CD8-positive, alpha-beta memory T cell (primary cell): ENCODE measurements around the gene FAM120A. TPM values are rescaled to one million over a fixed set of nuclear protein-coding genes. Genes with fewer than 3 reads are reported as not detected.
A peak's percentile ranks its signal among the peaks of the same experiment; 100 is the strongest.

ENCODE experiments used
- CTCF ChIA-PET: fragments of 350-600 bp; sonication (Branson Sonifier 250); formaldehyde crosslinking; loops from one replicate; lab custom pipeline; 2021; ENCODE audit warnings: antibody characterized with exemption; lab: Charles Lee
- POLR2A ChIA-PET: fragments of 350-600 bp; sonication (Branson Sonifier 250); formaldehyde crosslinking; loops from one replicate; lab custom pipeline; 2021; ENCODE audit warnings: antibody characterized with exemption; lab: Charles Lee
- DNase-seq, 5 donors: peaks; one replicate each; pipeline versions ENCODE4 v3.0.0 to v3.0.0-alpha.2; 2020 to 2022; ENCODE audit warnings: mixed read lengths in 1 of 5
- H3K27ac ChIP-seq: one replicate; pipeline ENCODE4 v1.7.0; 2013; ENCODE audit warnings: low read depth, mild to moderate bottlenecking, low read length, moderate library complexity
- H3K27me3 ChIP-seq: 2 replicates; pipeline ENCODE4 v1.7.0; 2013; ENCODE audit warnings: low read length, mild to moderate bottlenecking; ENCODE audit not compliant: insufficient read depth, poor library complexity, severe bottlenecking
- H3K36me3 ChIP-seq: 2 replicates; pipeline ENCODE4 v1.7.0; 2013; ENCODE audit warnings: mild to moderate bottlenecking, low read length, moderate library complexity; ENCODE audit not compliant: insufficient read depth
- H3K4me1 ChIP-seq: 2 replicates; pipeline ENCODE4 v1.7.0; 2013; ENCODE audit warnings: mild to moderate bottlenecking, low read length, moderate library complexity; ENCODE audit not compliant: insufficient read depth
- H3K4me3 ChIP-seq: 2 replicates; pipeline ENCODE4 v1.7.0; 2013; ENCODE audit warnings: mild to moderate bottlenecking, low read length
- H3K9me3 ChIP-seq: 2 replicates; pipeline ENCODE4 v1.7.0; 2013; ENCODE audit warnings: mild to moderate bottlenecking, low read length
- H3K27ac Mint-ChIP-seq, 8 donors: one replicate each; pipeline ENCODE4 v1.8.0; 2020 to 2021; ENCODE audit warnings: mixed read lengths in 8 of 8, mild to moderate bottlenecking in 6 of 8, inconsistent platforms in 3 of 8, moderate library complexity in 3 of 8
- H3K27me3 Mint-ChIP-seq, 2 donors: one replicate each; pipeline ENCODE4 v1.8.0; 2020 to 2021; ENCODE audit warnings: mixed read lengths in 2 of 2, mild to moderate bottlenecking in 1 of 2, moderate library complexity in 1 of 2
- H3K36me3 Mint-ChIP-seq, 3 donors: one replicate each; pipeline ENCODE4 v1.8.0; 2020 to 2021; ENCODE audit warnings: mixed read lengths in 3 of 3, inconsistent platforms in 1 of 3, mild to moderate bottlenecking in 1 of 3
- H3K4me1 Mint-ChIP-seq, 3 donors: one replicate each; pipeline ENCODE4 v1.8.0; 2020 to 2021; ENCODE audit warnings: mixed read lengths in 3 of 3, inconsistent platforms in 1 of 3, mild to moderate bottlenecking in 1 of 3
- H3K4me3 Mint-ChIP-seq, 7 donors: one replicate each; pipeline ENCODE4 v1.8.0; 2020 to 2021; ENCODE audit warnings: mixed read lengths in 7 of 7, mild to moderate bottlenecking in 6 of 7, moderate library complexity in 4 of 7, inconsistent platforms in 2 of 7
- H3K9me3 Mint-ChIP-seq, 5 donors: one replicate each; pipeline ENCODE4 v1.8.0; 2020 to 2022; ENCODE audit warnings: mixed read lengths in 5 of 5, mild to moderate bottlenecking in 3 of 5, moderate library complexity in 2 of 5, inconsistent platforms in 1 of 5
- polyA plus RNA-seq: library from polyadenylated mRNA; unstranded; fragments of 300-500 nt; fragmentation: Illumina TruSeq; gene quantifications from one replicate; pipeline ENCODE4 v1.2.3, GENCODE V29; 2021
- total RNA-seq, 2 experiments: library from RNA; stranded (reverse); gene quantifications; one replicate each; pipeline ENCODE4 v1.2.3, GENCODE V29; 2021

Gene FAM120A
- total and polyA plus RNA-seq, 3 experiments from 2014 or later = 16.0 to 142 (median 140) TPM

- no peaks in the 10 kb centered on the region for H3K9me3 ChIP-seq
- peak overlapping the region; percentile 78 to 94 (median 85) for H3K27ac Mint-ChIP-seq
- H3K36me3 Mint-ChIP-seq = peaks cover 0 to 6% (median 0%) of the 10 kb centered on the region in 3 donors
- H3K4me3 ChIP-seq = peak overlapping the region; percentile 56
- peaks cover 0 to 3% of the 10 kb centered on the region in 2 donors for H3K27me3 Mint-ChIP-seq
- H3K9me3 Mint-ChIP-seq = no peaks in the 10 kb centered on the region
- ChIA-PET CTCF (no interaction called here), POLR2A (interaction anchor here (1.3 kb wide), 1 partner anchor 11 kb away, joined by 9 read pairs; no protein-coding TSS in a partner anchor)
- peaks cover 21% of the 10 kb centered on the region for H3K4me1 ChIP-seq
- peak overlapping the region; percentile 84 to 95 (median 88) for H3K4me3 Mint-ChIP-seq
- H3K27me3 ChIP-seq = no peaks in the 10 kb centered on the region
- H3K27ac ChIP-seq = peak overlapping the region; percentile 31
- DNase-seq = peak in 2 of 5 donors; percentile 24 to 30
- peaks cover 51 to 69% (median 59%) of the 10 kb centered on the region in 3 donors for H3K4me1 Mint-ChIP-seq
- H3K36me3 ChIP-seq = no peaks in the 10 kb centered on the region
These were observed 125.8 kb downstream of the FAM120A start for GRCh38 chr9:93577078-93577974.

- H3K9me3 Mint-ChIP-seq = no peaks in the 10 kb centered on the region
- H3K27me3 Mint-ChIP-seq = peaks cover 0 to 3% of the 10 kb centered on the region in 2 donors
- ChIA-PET CTCF (interaction anchor here (1.0 kb wide), 1 partner anchor 12 kb away, joined by 8 read pairs; no protein-coding TSS in a partner anchor), POLR2A (interaction anchor here (1.3 kb wide), 1 partner anchor 12 kb away, joined by 9 read pairs; no protein-coding TSS in a partner anchor)
- peaks cover 1 to 6% (median 2%) of the 10 kb centered on the region in 3 donors for H3K36me3 Mint-ChIP-seq
- Histone ChIP-seq H3K9me3 (no peaks in the 10 kb centered on the region), H3K4me3 (peak overlapping the region; percentile 56), H3K4me1 (peaks cover 21% of the 10 kb centered on the region), H3K36me3 (no peaks in the 10 kb centered on the region), H3K27me3 (no peaks in the 10 kb centered on the region), H3K27ac (peak overlapping the region; percentile 31)
- peak overlapping the region; percentile 78 to 95 (median 86) for H3K27ac Mint-ChIP-seq
- no peak for DNase-seq
- peaks cover 54 to 77% (median 67%) of the 10 kb centered on the region in 3 donors for H3K4me1 Mint-ChIP-seq
- H3K4me3 Mint-ChIP-seq = peak overlapping the region; percentile 84 to 95 (median 88)
These were observed 126.6 kb downstream of the FAM120A start for GRCh38 chr9:93577975-93578682.

GRCh38 chr9:93578844-93579243 is 127.4 kb downstream of the FAM120A start:
- Histone ChIP-seq H3K9me3 (no peaks in the 10 kb centered on the region), H3K4me1 (peaks cover 21% of the 10 kb centered on the region), H3K4me3 (no peak overlapping the region), H3K27ac (no peak overlapping the region), H3K27me3 (no peaks in the 10 kb centered on the region), H3K36me3 (no peaks in the 10 kb centered on the region)
- peaks cover 2 to 7% (median 4%) of the 10 kb centered on the region in 3 donors for H3K36me3 Mint-ChIP-seq
- POLR2A ChIA-PET = no interaction called here
- H3K27ac Mint-ChIP-seq = peak overlapping the region in 6 of 8 donors; percentile 61 to 94 (median 82)
- H3K4me3 Mint-ChIP-seq = peak overlapping the region; percentile 57 to 95 (median 86)
- no peak for DNase-seq
- peaks cover 0 to 2% (median 0%) of the 10 kb centered on the region in 5 donors for H3K9me3 Mint-ChIP-seq
- peaks cover 55 to 75% (median 70%) of the 10 kb centered on the region in 3 donors for H3K4me1 Mint-ChIP-seq
- peaks cover 0 to 3% of the 10 kb centered on the region in 2 donors for H3K27me3 Mint-ChIP-seq
- CTCF ChIA-PET = interaction anchor here (1.0 kb wide), 1 partner anchor 12 kb away, joined by 8 read pairs; no protein-coding TSS in a partner anchor

GRCh38 chr9:93579711-93580516 is 128.4 kb downstream of the FAM120A start:
- Mint-ChIP-seq H3K27me3 (peaks cover 0 to 3% of the 10 kb centered on the region in 2 donors), H3K4me1 (peaks cover 51 to 78% (median 71%) of the 10 kb centered on the region in 3 donors), H3K36me3 (peaks cover 2 to 12% (median 7%) of the 10 kb centered on the region in 3 donors), H3K27ac (peak overlapping the region in 4 of 8 donors; percentile 4 to 82 (median 74)), H3K9me3 (peaks cover 0 to 4% (median 0%) of the 10 kb centered on the region in 5 donors), H3K4me3 (peak overlapping the region in 4 of 7 donors; percentile 57 to 95 (median 88))
- H3K9me3 ChIP-seq = no peaks in the 10 kb centered on the region
- H3K4me3 ChIP-seq = no peak overlapping the region
- H3K36me3 ChIP-seq = no peaks in the 10 kb centered on the region
- POLR2A ChIA-PET = no interaction called here
- H3K27me3 ChIP-seq = no peaks in the 10 kb centered on the region
- DNase-seq = no peak
- H3K4me1 ChIP-seq = peaks cover 19% of the 10 kb centered on the region
- CTCF ChIA-PET = interaction anchor here (2.6 kb wide), 1 partner anchor 14 kb away, joined by 13 read pairs; no protein-coding TSS in a partner anchor
- no peak overlapping the region for H3K27ac ChIP-seq

GRCh38 chr9:93580654-93581380 is 129.3 kb downstream of the FAM120A start:
- Mint-ChIP-seq H3K4me1 (peaks cover 51 to 78% (median 75%) of the 10 kb centered on the region in 3 donors), H3K4me3 (peak overlapping the region in 1 of 7 donors; percentile 95), H3K9me3 (peaks cover 0 to 4% (median 0%) of the 10 kb centered on the region in 5 donors), H3K36me3 (peaks cover 2 to 14% (median 6%) of the 10 kb centered on the region in 3 donors), H3K27ac (peak overlapping the region in 7 of 8 donors; percentile 4 to 74 (median 51)), H3K27me3 (no peaks in the 10 kb centered on the region)
- Histone ChIP-seq H3K4me3 (no peak overlapping the region), H3K27ac (no peak overlapping the region), H3K9me3 (no peaks in the 10 kb centered on the region), H3K4me1 (peaks cover 11% of the 10 kb centered on the region), H3K27me3 (no peaks in the 10 kb centered on the region), H3K36me3 (no peaks in the 10 kb centered on the region)
- no peak for DNase-seq
- ChIA-PET CTCF (interaction anchor here (2.6 kb wide), 1 partner anchor 14 kb away, joined by 13 read pairs; no protein-coding TSS in a partner anchor), POLR2A (no interaction called here)

- DNase-seq = no peak
- Histone ChIP-seq H3K9me3 (no peaks in the 10 kb centered on the region), H3K4me3 (no peak overlapping the region), H3K27me3 (no peaks in the 10 kb centered on the region), H3K4me1 (peaks cover 11% of the 10 kb centered on the region), H3K27ac (no peak overlapping the region), H3K36me3 (no peaks in the 10 kb centered on the region)
- H3K4me1 Mint-ChIP-seq = peaks cover 59 to 85% (median 82%) of the 10 kb centered on the region in 3 donors
- H3K27ac Mint-ChIP-seq = peak overlapping the region in 3 of 8 donors; percentile 6 to 31 (median 8)
- H3K4me3 Mint-ChIP-seq = peak overlapping the region in 1 of 7 donors; percentile 58
- peaks cover 2 to 14% (median 3%) of the 10 kb centered on the region in 3 donors for H3K36me3 Mint-ChIP-seq
- ChIA-PET CTCF (interaction anchor here (2.6 kb wide), 1 partner anchor 16 kb away, joined by 13 read pairs; no protein-coding TSS in a partner anchor), POLR2A (interaction anchor here (1.4 kb wide), 1 partner anchor 15 kb away, joined by 4 read pairs; no protein-coding TSS in a partner anchor)
- no peaks in the 10 kb centered on the region for H3K27me3 Mint-ChIP-seq
- peaks cover 0 to 4% (median 0%) of the 10 kb centered on the region in 5 donors for H3K9me3 Mint-ChIP-seq
These were observed 130.6 kb downstream of the FAM120A start for GRCh38 chr9:93582115-93582514.
